ENCODE data around the gene DNAJA4.

The DNAJA4 gene

GRCh38 chr15:78317145-78317836, 52.9 kb downstream of the DNAJA4 start:
- peak; percentile 10 for DNase-seq

- no peak for DNase-seq
Measured at GRCh38 chr15:78319588-78319987, 55.2 kb downstream of the DNAJA4 start.

GRCh38 chr15:78320183-78320582, 55.8 kb downstream of the DNAJA4 start:
- no peak for DNase-seq

GRCh38 chr15:78321041-78321570, 56.7 kb downstream of the DNAJA4 start:
- no peak for DNase-seq

- no peak for DNase-seq
Measured at GRCh38 chr15:78321786-78322185, 57.4 kb downstream of the DNAJA4 start.

GRCh38 chr15:78322243-78322642, 57.9 kb downstream of the DNAJA4 start:
- peak; percentile 88 for DNase-seq

- DNase-seq: no peak
Measured at GRCh38 chr15:78322724-78323521, 58.6 kb downstream of the DNAJA4 start.

- no peak for DNase-seq
Measured at GRCh38 chr15:78323693-78324092, 59.3 kb downstream of the DNAJA4 start.

- DNase-seq: no peak
Measured at GRCh38 chr15:78324144-78324543, 59.8 kb downstream of the DNAJA4 start.

GRCh38 chr15:78325092-78325843, 60.9 kb downstream of the DNAJA4 start:
- no peak for DNase-seq

- DNase-seq: no peak
Measured at GRCh38 chr15:78327466-78327865, 63.1 kb downstream of the DNAJA4 start.

- no peak for DNase-seq
Measured at GRCh38 chr15:78329625-78330024, 65.3 kb downstream of the DNAJA4 start.
